Small intestine (tissue), 7 donors: ENCODE measurements around the gene STPG3. TPM values are rescaled to one million over a fixed set of nuclear protein-coding genes. Genes with fewer than 3 reads are reported as not detected.

Experiments used
- DNase-seq, 2 donors: peaks; one replicate each; pipeline versions ENCODE4 v3.0.0 to v3.0.0-alpha.2; 2013
- FAIRE-seq: peaks from 2 replicates; lab custom pipeline; 2012; peaks lifted over from hg19 to GRCh38; lab: Jason Lieb, UNC
- H3K27ac ChIP-seq, 3 donors: one replicate each; pipeline ENCODE4 v1.5.1; 2013; ENCODE audit warnings: low read length in 2 of 3, mild to moderate bottlenecking in 2 of 3, control low read depth in 1 of 3, inconsistent platforms in 1 of 3, low read depth in 1 of 3, moderate library complexity in 1 of 3
- H3K27me3 ChIP-seq, 3 donors: one replicate each; pipeline ENCODE4 v1.6.1; 2013; ENCODE audit warnings: low read length in 3 of 3, inconsistent platforms in 1 of 3; ENCODE audit not compliant: control insufficient read depth in 3 of 3, insufficient read depth in 3 of 3
- H3K36me3 ChIP-seq, 3 donors: one replicate each; pipeline ENCODE4 v1.6.1; 2013; ENCODE audit warnings: low read length in 3 of 3, inconsistent platforms in 1 of 3, low read depth in 1 of 3, mild to moderate bottlenecking in 1 of 3, moderate library complexity in 1 of 3; ENCODE audit not compliant: control insufficient read depth in 3 of 3, insufficient read depth in 2 of 3
- H3K4me1 ChIP-seq, 3 donors: one replicate each; pipeline ENCODE4 v1.6.1; 2013; ENCODE audit warnings: low read length in 2 of 3, inconsistent platforms in 1 of 3, low read depth in 1 of 3, mild to moderate bottlenecking in 1 of 3, moderate library complexity in 1 of 3; ENCODE audit not compliant: control insufficient read depth in 3 of 3, insufficient read depth in 2 of 3
- H3K4me3 ChIP-seq, 3 donors: one replicate each; pipeline ENCODE4 v1.5.1; 2013; ENCODE audit warnings: low read length in 3 of 3, control low read depth in 1 of 3, inconsistent platforms in 1 of 3, low read depth in 1 of 3, mild to moderate bottlenecking in 1 of 3, moderate library complexity in 1 of 3
- H3K9me3 ChIP-seq, 2 donors: one replicate each; pipeline ENCODE4 v1.6.1; 2013; ENCODE audit warnings: low read depth in 1 of 2, low read length in 1 of 2; ENCODE audit not compliant: control insufficient read depth in 2 of 2, insufficient read depth in 1 of 2
- WGBS, 3 donors: extraction: QIAGEN DNeasy Blood & Tissue Kit; methylation state at CpG; one replicate each; pipeline ENCODE4 v1.1.7; 2013; 5-methylcytosine and 5-hydroxymethylcytosine counted together
- polyA plus RNA-seq, 4 donors: library from polyadenylated mRNA; stranded (reverse) in 3 of 4; unstranded in 1 of 4; fragments of 200-250 nt in 3 of 4; fragments of 120-200 nt in 1 of 4; gene quantifications; one replicate each; pipeline versions ENCODE4 v1.2.1 to v1.2.3, GENCODE V29; 2013
- donor health status: healthy with polysubstance abuse.
- donor health status: control.
- donor health status: control.
- donor health status: Bipolar disorder and iron deficiency.
- donor health status: healthy.

Gene STPG3
- polyA plus RNA-seq, 4 donors = 3.9 TPM; not detected in 3

DNA sequence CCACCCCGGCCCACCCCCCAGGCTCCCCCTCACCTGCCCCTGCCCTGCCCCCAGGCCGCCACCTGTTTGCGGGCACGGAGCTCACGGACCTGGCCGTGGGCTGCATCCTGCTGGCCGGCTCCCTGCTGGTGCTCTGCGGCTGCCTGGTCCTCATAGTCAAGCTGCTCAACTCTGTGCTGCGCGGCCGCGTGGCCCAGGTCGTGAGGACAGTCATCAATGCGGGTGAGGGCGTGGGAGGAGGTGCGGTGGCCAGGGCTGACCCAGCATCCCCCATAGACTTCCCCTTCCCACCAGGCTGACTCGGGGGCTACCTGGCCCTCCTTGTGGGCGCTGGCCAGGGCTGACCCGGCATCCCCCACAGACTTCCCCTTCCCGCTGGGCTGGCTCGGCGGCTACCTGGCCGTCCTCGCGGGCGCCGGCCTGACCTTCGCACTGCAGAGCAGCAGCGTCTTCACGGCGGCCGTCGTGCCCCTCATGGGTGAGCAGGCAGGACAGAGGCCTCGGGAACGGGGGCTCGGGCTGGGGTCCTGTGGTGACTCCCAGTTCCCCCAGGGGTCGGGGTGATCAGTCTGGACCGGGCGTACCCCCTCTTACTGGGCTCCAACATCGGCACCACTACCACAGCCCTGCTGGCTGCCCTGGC is 16.9 kb upstream of the STPG3 start:
- 13 to 54% (median 31%) methylated on average over 37 to 40 of the region's 40 CpGs for WGBS, 3 donors
- Histone ChIP-seq H3K4me1 (peaks cover 3 to 74% (median 11%) of the 10 kb centered on the region in 3 donors), H3K9me3 (no peaks in the 10 kb centered on the region), H3K36me3 (peaks cover 0 to 58% (median 0%) of the 10 kb centered on the region in 3 donors), H3K27me3 (no peaks in the 10 kb centered on the region), H3K4me3 (peak overlapping the region in 1 of 3 donors; percentile 73), H3K27ac (peak overlapping the region in 1 of 3 donors; percentile 90)
- FAIRE-seq (no peak), DNase-seq (peak in 1 of 2 donors; percentile 47)

- peak in 1 of 2 donors; percentile 48 for DNase-seq
- Histone ChIP-seq H3K4me1 (peaks cover 3 to 71% (median 10%) of the 10 kb centered on the region in 3 donors), H3K4me3 (peak overlapping the region in 1 of 3 donors; percentile 73), H3K27ac (peak overlapping the region in 1 of 3 donors; percentile 90), H3K36me3 (peaks cover 0 to 59% (median 0%) of the 10 kb centered on the region in 3 donors), H3K27me3 (no peaks in the 10 kb centered on the region), H3K9me3 (no peaks in the 10 kb centered on the region)
- WGBS, 3 donors = 67 to 79% (median 70%) methylated on average over 16 to 18 of the region's 18 CpGs
- no peak for FAIRE-seq
Measured at GRCh38 chr9:137234758-137235423, 16.2 kb upstream of the STPG3 start.

GRCh38 chr9:137235424-137236237 is 15.5 kb upstream of the STPG3 start:
- H3K4me1 ChIP-seq = peaks cover 3 to 65% (median 5%) of the 10 kb centered on the region in 3 donors
- H3K4me3 ChIP-seq = peak overlapping the region in 1 of 3 donors; percentile 73
- 43 to 58% (median 54%) methylated on average over 32 to 35 of the region's 35 CpGs for WGBS, 3 donors

DNA sequence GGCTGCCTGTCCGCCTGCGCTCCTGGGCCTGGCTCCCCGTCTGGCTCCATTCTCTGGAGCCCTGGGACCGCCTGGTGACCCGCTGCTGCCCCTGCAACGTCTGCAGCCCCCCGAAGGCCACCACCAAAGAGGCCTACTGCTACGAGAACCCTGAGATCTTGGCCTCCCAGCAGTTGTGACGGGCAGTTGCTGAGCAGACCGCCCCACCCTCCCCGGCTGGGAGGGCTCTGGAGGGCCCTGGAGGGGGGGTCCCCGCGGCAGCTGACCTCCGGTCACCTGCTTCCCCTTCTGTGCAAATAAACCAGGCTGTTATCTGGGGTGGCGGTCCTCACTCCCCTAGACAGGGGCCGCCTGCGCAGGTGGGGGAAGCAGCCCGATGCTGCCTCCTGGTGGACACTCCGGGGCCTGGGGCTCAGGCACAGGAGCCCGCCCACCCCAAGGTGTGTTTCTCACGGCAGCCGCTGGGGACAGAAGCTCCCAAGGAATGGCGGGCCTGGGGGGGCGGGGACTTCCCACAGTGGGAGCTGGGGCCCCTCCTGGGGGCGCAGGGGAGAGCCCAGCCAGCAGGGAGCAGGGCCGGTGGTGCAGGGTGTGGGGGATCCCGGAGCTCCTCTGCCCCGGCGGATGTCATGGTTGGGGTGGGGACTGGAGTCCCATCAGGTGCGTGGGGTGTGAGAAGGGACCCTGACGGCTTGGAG is 14.7 kb upstream of the STPG3 start:
- Histone ChIP-seq H3K4me3 (peak overlapping the region in 1 of 3 donors; percentile 73), H3K27ac (peak overlapping the region in 1 of 3 donors; percentile 90), H3K9me3 (no peaks in the 10 kb centered on the region), H3K4me1 (peaks cover 0 to 58% (median 3%) of the 10 kb centered on the region in 3 donors), H3K27me3 (no peaks in the 10 kb centered on the region), H3K36me3 (peaks cover 0 to 53% (median 0%) of the 10 kb centered on the region in 3 donors)
- DNase-seq = peak; percentile 85 to 99
- 4 to 18% (median 9%) methylated on average over 19 to 31 of the region's 31 CpGs for WGBS, 3 donors
- FAIRE-seq = no peak

More at GRCh38 chr9:137235424-137236237, 15.5 kb upstream of the STPG3 start:
- H3K27ac ChIP-seq = peak overlapping the region in 1 of 3 donors; percentile 90
- peaks cover 0 to 59% (median 0%) of the 10 kb centered on the region in 3 donors for H3K36me3 ChIP-seq
- FAIRE-seq = no peak
- no peaks in the 10 kb centered on the region for H3K9me3 ChIP-seq
- no peaks in the 10 kb centered on the region for H3K27me3 ChIP-seq
- peak in 1 of 2 donors; percentile 66 for DNase-seq

DNA sequence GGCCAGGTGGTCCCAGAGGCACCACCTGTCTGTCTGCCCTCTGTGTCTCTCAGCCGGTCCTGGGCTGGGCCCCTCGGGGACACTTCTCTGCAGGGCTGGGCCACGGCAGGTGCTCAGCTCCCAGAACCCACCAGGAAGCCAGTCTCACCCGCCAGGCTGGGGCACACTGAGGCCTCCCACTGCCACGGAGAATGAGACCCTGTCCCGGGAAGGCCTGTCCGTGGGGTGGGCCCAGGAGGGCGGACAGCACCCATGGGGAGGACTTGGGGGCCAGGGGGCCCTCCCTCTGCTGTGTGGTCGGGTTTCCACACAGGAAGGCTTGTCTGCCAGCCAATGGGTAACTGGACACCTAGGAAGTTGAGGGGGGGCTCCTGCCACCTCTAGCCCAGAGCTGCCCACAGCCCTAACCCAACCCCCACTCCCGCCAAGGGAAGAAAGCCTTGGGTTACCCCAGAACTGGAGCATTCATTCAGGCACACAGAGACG is 14.1 kb upstream of the STPG3 start:
- WGBS, 3 donors = 25 to 35% (median 30%) methylated on average over 10 to 11 of the region's 11 CpGs
- Histone ChIP-seq H3K4me1 (peaks cover 0 to 52% (median 3%) of the 10 kb centered on the region in 3 donors), H3K4me3 (peak overlapping the region in 1 of 3 donors; percentile 73), H3K27ac (peak overlapping the region in 1 of 3 donors; percentile 76), H3K27me3 (no peaks in the 10 kb centered on the region), H3K36me3 (peaks cover 0 to 51% (median under 1%) of the 10 kb centered on the region in 3 donors), H3K9me3 (no peaks in the 10 kb centered on the region)
- no peak for DNase-seq
- FAIRE-seq = no peak

DNA sequence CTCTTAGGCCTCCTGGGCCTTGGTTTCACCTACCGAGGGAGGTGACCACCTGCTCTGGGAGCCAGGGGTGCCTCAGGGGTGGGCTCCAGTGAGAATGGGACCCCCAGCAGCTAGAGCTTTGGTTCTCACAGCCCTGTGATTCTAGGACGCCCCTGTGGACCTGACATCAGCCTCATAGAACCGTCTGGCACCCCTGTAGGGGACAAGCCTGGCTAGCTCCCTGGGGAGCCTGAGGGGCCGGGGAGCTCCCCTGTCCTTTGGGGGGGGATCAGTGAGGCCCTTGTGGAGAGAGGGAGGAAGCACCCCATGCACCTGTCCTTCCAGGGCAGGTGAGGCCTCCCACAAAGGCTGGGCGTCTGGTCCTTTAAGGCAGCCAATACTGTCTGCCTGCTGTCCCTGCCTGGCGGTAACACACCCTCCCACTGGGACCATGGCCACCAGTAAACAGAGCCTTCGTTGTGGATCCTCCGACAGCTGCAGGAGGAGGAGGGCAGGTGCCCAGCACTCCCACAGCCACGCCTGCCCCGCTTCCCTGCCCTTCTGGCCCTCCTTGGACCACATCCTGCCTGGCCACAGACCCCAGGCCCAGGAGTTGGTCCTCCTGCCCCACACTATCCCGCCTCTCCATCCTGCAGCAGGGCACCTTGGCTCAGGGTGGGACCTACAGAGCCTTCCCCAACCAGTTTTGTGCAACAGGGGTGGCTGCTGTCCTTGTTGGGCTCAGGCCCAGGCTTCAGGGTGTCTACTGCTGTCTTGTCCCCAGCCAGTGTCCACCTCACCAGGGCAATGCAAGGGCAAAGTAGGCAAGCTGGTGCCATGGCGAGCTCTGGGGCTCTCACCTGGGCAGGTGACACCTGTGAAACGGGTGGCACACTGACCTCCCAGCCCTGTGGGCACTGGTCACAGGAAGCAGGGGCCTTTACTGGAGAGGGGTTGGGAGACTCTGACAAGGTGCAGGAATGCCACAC is 13.0 kb upstream of the STPG3 start:
- Histone ChIP-seq H3K27me3 (no peaks in the 10 kb centered on the region), H3K27ac (peak overlapping the region; percentile 27 to 76 (median 64)), H3K9me3 (no peaks in the 10 kb centered on the region), H3K36me3 (peaks cover 3 to 51% (median 6%) of the 10 kb centered on the region in 3 donors), H3K4me1 (peaks cover 0 to 56% (median 7%) of the 10 kb centered on the region in 3 donors), H3K4me3 (no peak overlapping the region)
- FAIRE-seq = no peak
- WGBS, 3 donors = 19 to 61% (median 43%) methylated on average over 13 of the region's 13 CpGs
- peak; percentile 70 to 76 for DNase-seq
